ENCODE measurements around the gene DDX10. TPM values are rescaled to one million over a fixed set of nuclear protein-coding genes. Genes with fewer than 3 reads are reported as not detected.

The DDX10 gene
- total RNA-seq, 4 donors from 2014 or later, result 8.8 to 27.7 (median 14.6) TPM

DNA sequence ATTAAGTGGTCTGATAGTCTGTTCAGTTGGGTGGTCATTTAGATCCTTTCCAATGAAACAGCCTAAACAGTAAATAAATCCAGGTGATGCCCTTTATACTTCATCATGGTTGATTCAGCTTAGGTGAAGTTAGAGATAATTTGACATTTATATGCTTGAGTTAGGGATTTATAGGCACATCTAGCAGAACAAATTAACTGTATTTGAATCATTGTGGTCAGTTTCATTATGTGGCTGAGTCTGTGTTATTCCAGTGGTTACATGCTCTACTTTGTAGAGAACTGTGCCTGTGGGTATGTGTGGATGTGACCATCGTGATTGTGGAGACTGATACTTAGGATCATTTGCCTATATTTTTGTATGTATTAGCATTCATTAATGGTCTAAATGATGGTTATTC lies 194.6 kb downstream of the DDX10 start:
- TF ChIP-seq, protein P1, sequence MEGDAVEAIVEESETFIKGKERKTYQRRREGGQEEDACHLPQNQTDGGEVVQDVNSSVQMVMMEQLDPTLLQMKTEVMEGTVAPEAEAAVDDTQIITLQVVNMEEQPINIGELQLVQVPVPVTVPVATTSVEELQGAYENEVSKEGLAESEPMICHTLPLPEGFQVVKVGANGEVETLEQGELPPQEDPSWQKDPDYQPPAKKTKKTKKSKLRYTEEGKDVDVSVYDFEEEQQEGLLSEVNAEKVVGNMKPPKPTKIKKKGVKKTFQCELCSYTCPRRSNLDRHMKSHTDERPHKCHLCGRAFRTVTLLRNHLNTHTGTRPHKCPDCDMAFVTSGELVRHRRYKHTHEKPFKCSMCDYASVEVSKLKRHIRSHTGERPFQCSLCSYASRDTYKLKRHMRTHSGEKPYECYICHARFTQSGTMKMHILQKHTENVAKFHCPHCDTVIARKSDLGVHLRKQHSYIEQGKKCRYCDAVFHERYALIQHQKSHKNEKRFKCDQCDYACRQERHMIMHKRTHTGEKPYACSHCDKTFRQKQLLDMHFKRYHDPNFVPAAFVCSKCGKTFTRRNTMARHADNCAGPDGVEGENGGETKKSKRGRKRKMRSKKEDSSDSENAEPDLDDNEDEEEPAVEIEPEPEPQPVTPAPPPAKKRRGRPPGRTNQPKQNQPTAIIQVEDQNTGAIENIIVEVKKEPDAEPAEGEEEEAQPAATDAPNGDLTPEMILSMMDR (IDR thresholded peaks at IDR 0.05; ENCODE audit: low read depth), result no peak

DNA sequence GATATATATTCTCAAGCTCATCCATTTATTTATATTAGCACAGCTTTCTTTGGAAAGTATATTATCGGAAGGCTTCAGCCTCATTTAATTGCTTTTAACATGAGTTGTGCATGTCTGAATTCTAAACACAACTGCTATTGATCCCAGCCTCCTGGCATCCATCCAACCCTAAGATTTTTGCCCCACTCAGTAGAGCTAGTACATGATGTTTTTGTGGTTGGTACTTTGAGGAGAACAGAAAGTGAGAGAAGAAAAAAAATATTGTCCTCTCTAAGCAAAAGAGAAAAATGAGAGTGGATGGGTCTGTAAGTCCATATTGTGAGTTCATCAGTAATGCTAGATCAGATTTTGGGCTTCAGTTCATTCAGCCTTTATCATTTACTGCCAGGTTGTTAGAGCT lies 198.7 kb downstream of the DDX10 start:
- TF ChIP-seq, protein P1 (IDR thresholded peaks at IDR 0.05; ENCODE audit: low read depth), result no peak

DNA sequence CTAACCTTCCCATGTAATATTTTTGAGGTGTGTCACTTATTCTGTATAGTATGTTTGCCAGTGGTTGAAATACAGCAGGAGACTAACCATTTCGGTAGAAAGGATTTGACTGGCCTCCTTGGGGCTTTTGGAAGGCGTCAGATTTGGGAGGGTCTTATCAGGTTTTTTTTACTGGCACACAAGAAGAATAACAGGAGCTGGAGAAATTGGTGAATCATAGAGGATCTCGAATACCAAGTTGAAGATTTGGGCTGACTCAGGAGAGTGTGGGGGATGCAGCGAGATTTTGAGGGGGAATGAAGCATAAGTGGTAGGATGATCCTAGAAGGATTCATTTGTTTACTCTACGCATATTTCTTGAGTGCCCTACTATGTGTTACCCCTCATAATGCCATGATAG lies 200.5 kb downstream of the DDX10 start:
- TF ChIP-seq, protein P1 (IDR thresholded peaks at IDR 0.05; ENCODE audit: low read depth), result no peak

DNA sequence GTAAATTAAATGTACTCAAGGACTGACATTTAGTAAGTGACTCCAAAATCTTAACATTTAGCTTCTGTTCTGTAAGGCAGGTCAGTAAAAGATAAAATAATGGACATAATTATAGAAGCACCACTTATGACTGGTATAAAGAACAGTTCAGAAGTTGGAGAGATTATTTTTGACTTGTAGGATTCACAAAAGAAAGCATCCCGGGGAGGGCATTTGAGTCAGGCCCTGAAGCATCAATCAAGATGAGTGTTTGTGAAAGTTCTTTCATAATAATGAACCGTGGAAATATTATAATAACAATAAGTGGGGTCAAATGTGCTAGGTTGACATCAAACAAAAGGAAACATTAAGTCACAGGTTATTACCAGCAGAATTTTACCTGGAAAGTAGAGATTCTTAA lies 201.9 kb downstream of the DDX10 start:
- TF ChIP-seq, protein P1 (IDR thresholded peaks at IDR 0.05; ENCODE audit: low read depth), result no peak

DNA sequence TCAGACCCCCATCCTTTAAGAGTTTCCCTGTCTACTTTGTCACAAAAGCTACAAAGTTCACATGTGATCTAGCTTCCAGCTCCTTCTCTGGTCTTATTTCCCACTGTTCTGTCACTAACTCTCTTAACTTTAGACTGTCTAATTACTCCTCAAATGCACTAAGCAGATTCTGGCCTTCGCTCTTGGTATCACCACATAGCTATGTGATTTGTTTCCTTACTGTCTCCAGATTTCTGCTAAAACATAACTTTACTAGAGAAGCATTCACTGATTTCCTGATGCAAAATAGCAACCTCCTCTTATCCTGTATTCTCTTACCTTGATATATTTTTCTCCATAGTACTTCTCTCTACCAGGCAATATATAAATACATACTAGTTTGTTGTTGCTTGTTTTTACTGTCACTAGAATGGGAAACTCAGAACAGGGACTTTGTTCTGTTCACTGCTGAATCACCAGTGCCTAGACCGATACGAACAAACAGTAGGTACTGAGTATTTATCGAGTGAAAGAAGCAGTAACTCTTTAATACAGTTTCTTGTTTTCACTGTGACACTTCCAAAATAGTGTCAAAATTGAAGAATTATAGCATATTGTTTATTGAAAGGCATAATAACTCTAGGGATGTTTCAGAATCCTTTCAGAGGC lies 205.6 kb downstream of the DDX10 start:
- TF ChIP-seq, protein P1 (IDR thresholded peaks at IDR 0.05; ENCODE audit: low read depth), result no peak

DNA sequence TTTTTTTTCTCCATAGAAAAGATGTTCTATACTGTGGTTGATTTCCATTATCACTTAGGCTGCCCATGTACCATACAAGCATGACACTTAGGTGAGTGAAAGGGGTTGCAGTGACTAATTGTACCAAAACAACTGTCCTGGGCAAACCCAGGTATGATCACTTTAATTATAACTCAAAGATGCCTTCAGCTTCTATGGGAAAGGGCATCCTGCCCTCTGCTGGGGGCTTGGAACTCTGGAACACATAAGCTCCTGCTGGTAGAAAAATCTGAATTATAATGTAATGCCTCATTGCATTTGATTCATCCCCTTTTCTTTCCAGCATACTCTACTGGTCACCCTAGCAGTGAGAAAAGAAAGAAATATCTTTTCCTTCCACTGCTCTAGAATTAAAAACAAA lies 206.3 kb downstream of the DDX10 start:
- TF ChIP-seq, protein P1 (IDR thresholded peaks at IDR 0.05; ENCODE audit: low read depth), result no peak

DNA sequence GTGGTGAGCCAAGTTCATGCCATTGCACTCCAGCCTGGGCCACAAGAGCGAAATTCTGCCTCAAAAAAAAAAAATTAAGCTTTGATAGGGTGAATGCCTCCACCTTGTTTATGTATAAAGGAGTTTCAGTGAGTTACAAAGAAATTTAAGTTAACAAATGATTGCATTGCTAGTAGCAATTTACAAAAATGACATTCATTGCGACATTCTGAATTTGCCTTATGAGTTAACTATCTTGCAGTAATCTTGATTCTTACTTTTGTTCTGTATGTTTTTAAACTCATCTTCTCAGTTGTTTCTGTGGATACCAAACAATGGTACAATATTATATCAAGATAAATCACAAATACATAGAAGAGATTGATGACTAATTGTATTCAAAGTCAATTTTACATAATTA lies 207.0 kb downstream of the DDX10 start:
- TF ChIP-seq, protein P1 (IDR thresholded peaks at IDR 0.05; ENCODE audit: low read depth), result no peak
